Measurements from ENCODE around the gene ACOX1. TPM values are rescaled to one million over a fixed set of nuclear protein-coding genes. Genes with fewer than 3 reads are reported as not detected.

ACOX1 gene
- total and polyA plus RNA-seq, 2 of the 13 experiments (the other 11 are each of a cell fraction or from before 2014, with no cell fraction given): 86.4 to 120 TPM

DNA sequence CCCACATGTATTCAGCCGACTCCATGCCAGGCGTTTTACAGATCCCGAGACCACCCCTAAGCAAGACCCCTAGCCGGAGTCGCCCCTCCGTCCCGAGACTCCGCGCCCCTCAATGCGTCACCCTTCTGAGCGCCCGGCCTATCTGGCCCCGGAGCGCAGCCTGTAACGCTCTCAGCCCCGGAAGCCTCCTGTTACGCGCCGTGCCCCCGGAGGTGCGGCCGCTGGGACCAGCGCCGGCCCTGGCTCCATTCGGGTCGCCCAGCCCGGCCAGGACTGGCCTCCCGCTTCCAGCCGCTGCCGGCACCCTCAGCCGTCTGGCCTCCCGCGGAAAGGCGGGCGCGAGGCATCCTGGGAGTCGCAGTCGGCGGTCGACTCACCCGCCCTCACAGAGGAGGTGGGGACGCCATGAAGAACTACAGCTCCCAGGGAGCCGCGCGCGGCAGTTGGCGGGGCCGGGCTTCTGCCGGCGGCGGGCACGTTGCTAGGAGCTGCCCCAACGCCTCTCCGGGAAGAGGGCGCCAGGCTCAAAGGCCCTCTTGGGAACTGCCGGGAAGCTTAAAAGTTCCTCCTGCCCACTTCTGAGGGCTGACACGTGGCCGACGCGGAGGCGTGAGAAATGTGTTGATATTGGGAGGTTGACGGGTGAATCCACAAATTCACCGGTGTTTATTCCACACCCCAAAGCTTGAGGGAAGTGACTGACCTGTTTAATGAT lies 38.1 kb downstream of the ACOX1 start, which contains the start of gene FBF1 (continued):
- TF ChIP-seq RBM39 (IDR thresholded peaks at IDR 0.05; ENCODE audit: low read depth, low read length, poor library complexity, severe bottlenecking) (peak; percentile 95), NCOA2 (CRISPR knock-in tag; IDR thresholded peaks at IDR 0.05) (peak; percentile 73), JUNB (CRISPR knock-in tag; IDR thresholded peaks at IDR 0.05; ENCODE audit: borderline replicate concordance) (no peak), RARA (CRISPR knock-in tag; IDR thresholded peaks at IDR 0.05) (peak; percentile 45), ZNF496 (CRISPR knock-in tag; IDR thresholded peaks at IDR 0.05; ENCODE audit: insufficient replicate concordance) (no peak), STAT5B (CRISPR knock-in tag; IDR thresholded peaks at IDR 0.05) (peak; percentile 89; the same call in 1 of the 2 replicates), ZNF644 (CRISPR knock-in tag; IDR thresholded peaks at IDR 0.05; ENCODE audit: low read depth) (no peak), RBAK (CRISPR knock-in tag; IDR thresholded peaks at IDR 0.05) (no peak), EEA1 (CRISPR knock-in tag; IDR thresholded peaks at IDR 0.05; ENCODE audit: borderline replicate concordance) (peak; percentile 79), POGZ (CRISPR knock-in tag; IDR thresholded peaks at IDR 0.05) (peak; percentile 86), RXRA (CRISPR knock-in tag; IDR thresholded peaks at IDR 0.05) (peak; percentile 89), ZFY (CRISPR knock-in tag; IDR thresholded peaks at IDR 0.05) (peak; percentile 95), GATAD1 (CRISPR knock-in tag; IDR thresholded peaks at IDR 0.05) (peak; percentile 85), ZNF510 (CRISPR knock-in tag; IDR thresholded peaks at IDR 0.05; ENCODE audit: low read depth) (no peak), ZNF460 (CRISPR knock-in tag; IDR thresholded peaks at IDR 0.05; ENCODE audit: borderline replicate concordance) (no peak), RXRB (CRISPR knock-in tag; IDR thresholded peaks at IDR 0.05; ENCODE audit: borderline replicate concordance) (peak; percentile 86)
- TF ChIP-seq, protein P1, sequence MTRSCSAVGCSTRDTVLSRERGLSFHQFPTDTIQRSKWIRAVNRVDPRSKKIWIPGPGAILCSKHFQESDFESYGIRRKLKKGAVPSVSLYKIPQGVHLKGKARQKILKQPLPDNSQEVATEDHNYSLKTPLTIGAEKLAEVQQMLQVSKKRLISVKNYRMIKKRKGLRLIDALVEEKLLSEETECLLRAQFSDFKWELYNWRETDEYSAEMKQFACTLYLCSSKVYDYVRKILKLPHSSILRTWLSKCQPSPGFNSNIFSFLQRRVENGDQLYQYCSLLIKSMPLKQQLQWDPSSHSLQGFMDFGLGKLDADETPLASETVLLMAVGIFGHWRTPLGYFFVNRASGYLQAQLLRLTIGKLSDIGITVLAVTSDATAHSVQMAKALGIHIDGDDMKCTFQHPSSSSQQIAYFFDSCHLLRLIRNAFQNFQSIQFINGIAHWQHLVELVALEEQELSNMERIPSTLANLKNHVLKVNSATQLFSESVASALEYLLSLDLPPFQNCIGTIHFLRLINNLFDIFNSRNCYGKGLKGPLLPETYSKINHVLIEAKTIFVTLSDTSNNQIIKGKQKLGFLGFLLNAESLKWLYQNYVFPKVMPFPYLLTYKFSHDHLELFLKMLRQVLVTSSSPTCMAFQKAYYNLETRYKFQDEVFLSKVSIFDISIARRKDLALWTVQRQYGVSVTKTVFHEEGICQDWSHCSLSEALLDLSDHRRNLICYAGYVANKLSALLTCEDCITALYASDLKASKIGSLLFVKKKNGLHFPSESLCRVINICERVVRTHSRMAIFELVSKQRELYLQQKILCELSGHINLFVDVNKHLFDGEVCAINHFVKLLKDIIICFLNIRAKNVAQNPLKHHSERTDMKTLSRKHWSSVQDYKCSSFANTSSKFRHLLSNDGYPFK (CRISPR knock-in tag; IDR thresholded peaks at IDR 0.05; ENCODE audit: borderline replicate concordance): no peak; the same call in 1 of the 2 replicates
- TF ChIP-seq, protein P2, sequence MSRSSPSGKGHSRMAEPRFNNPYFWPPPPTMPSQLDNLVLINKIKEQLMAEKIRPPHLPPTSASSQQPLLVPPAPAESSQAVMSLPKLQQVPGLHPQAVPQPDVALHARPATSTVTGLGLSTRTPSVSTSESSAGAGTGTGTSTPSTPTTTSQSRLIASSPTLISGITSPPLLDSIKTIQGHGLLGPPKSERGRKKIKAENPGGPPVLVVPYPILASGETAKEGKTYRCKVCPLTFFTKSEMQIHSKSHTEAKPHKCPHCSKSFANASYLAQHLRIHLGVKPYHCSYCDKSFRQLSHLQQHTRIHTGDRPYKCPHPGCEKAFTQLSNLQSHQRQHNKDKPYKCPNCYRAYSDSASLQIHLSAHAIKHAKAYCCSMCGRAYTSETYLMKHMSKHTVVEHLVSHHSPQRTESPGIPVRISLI (CRISPR knock-in tag; IDR thresholded peaks at IDR 0.05; ENCODE audit: borderline replicate concordance): peak; percentile 0; the same call in 1 of the 2 replicates
- TF ChIP-seq, protein P3, sequence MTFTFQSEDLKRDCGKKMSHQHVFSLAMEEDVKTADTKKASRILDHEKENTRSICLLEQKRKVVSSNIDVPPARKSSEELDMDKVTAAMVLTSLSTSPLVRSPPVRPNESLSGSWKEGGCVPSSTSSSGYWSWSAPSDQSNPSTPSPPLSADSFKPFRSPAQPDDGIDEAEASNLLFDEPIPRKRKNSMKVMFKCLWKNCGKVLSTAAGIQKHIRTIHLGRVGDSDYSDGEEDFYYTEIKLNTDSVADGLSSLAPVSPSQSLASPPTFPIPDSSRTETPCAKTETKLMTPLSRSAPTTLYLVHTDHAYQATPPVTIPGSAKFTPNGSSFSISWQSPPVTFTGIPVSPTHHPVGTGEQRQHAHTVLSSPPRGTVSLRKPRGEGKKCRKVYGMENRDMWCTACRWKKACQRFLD (CRISPR knock-in tag; IDR thresholded peaks at IDR 0.05; ENCODE audit: borderline replicate concordance): peak; percentile 94
- TF ChIP-seq, protein P4, sequence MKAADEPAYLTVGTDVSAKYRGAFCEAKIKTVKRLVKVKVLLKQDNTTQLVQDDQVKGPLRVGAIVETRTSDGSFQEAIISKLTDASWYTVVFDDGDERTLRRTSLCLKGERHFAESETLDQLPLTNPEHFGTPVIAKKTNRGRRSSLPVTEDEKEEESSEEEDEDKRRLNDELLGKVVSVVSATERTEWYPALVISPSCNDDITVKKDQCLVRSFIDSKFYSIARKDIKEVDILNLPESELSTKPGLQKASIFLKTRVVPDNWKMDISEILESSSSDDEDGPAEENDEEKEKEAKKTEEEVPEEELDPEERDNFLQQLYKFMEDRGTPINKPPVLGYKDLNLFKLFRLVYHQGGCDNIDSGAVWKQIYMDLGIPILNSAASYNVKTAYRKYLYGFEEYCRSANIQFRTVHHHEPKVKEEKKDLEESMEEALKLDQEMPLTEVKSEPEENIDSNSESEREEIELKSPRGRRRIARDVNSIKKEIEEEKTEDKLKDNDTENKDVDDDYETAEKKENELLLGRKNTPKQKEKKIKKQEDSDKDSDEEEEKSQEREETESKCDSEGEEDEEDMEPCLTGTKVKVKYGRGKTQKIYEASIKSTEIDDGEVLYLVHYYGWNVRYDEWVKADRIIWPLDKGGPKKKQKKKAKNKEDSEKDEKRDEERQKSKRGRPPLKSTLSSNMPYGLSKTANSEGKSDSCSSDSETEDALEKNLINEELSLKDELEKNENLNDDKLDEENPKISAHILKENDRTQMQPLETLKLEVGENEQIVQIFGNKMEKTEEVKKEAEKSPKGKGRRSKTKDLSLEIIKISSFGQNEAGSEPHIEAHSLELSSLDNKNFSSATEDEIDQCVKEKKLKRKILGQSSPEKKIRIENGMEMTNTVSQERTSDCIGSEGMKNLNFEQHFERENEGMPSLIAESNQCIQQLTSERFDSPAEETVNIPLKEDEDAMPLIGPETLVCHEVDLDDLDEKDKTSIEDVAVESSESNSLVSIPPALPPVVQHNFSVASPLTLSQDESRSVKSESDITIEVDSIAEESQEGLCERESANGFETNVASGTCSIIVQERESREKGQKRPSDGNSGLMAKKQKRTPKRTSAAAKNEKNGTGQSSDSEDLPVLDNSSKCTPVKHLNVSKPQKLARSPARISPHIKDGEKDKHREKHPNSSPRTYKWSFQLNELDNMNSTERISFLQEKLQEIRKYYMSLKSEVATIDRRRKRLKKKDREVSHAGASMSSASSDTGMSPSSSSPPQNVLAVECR (CRISPR knock-in tag; IDR thresholded peaks at IDR 0.05; ENCODE audit: borderline replicate concordance): peak; percentile 99
